Cardiac muscle cell (in vitro differentiated cells and primary cell): ENCODE data around the gene GALP. TPM values are rescaled to one million over a fixed set of nuclear protein-coding genes. Genes with fewer than 3 reads are reported as not detected.

Experiments
- DNase-seq, 2 donors: peaks; one replicate each; pipeline versions ENCODE4 v3.0.0 to v3.0.0-alpha.2; 2010 to 2017; ENCODE audit warnings: low read depth in 1 of 2, low spot score in 1 of 2
- H3K27ac ChIP-seq: fragments of 200-600 bp; sonication (generic); 2 replicates; pipeline ENCODE4 v1.5.1; 2016
- H3K27me3 ChIP-seq: fragments of 200-600 bp; sonication (generic); 2 replicates; pipeline ENCODE4 v1.6.0; 2016; ENCODE audit warnings: control low read depth
- H3K36me3 ChIP-seq: fragments of 200-600 bp; sonication (generic); 2 replicates; pipeline ENCODE4 v1.5.1; 2016; ENCODE audit warnings: control low read depth
- H3K4me1 ChIP-seq: fragments of 200-600 bp; sonication (generic); 2 replicates; pipeline ENCODE4 v1.8.1; 2017; ENCODE audit warnings: low read depth, mild to moderate bottlenecking, mixed run types
- H3K4me3 ChIP-seq: fragments of 200-600 bp; sonication (generic); 2 replicates; pipeline ENCODE4 v1.5.1; 2016; ENCODE audit warnings: mild to moderate bottlenecking
- H3K9me3 ChIP-seq: fragments of 200-600 bp; sonication (generic); 2 replicates; pipeline ENCODE4 v1.5.1; 2017; ENCODE audit warnings: low read depth, mild to moderate bottlenecking, control low read depth
- CTCF ChIP-seq: IDR thresholded peaks from 2 replicates; pipeline ENCODE4 v1.5.1; 2012; ENCODE audit warnings: low read depth, mild to moderate bottlenecking, low read length
- polyA plus RNA-seq: library from polyadenylated mRNA; unstranded; fragments of >200 nt; fragmentation: Nextera tagmentation; extraction: Ambion mirVana; gene quantifications from 2 replicates; pipeline ENCODE4 v1.2.1, GENCODE V29; 2016
- total RNA-seq: library from RNA; depleted of rRNA; stranded (reverse); fragments of >200 nt; gene quantifications from 2 replicates; pipeline ENCODE4 v1.2.3, GENCODE V29; 2016

Gene GALP
- total and polyA plus RNA-seq, 2 experiments from 2014 or later: 0.21 TPM; not detected in 1

GRCh38 chr19:56156768-56157167 lies 19.0 kb upstream of the GALP start:
- Histone ChIP-seq H3K27me3 (no peaks in the 10 kb centered on the region), H3K27ac (no peak overlapping the region), H3K9me3 (no peaks in the 10 kb centered on the region), H3K36me3 (no peaks in the 10 kb centered on the region), H3K4me1 (no peaks in the 10 kb centered on the region), H3K4me3 (no peak overlapping the region)
- DNase-seq: no peak
- TF ChIP-seq CTCF: no peak

- no peaks in the 10 kb centered on the region for H3K4me1 ChIP-seq
- H3K9me3 ChIP-seq: no peaks in the 10 kb centered on the region
- H3K27ac ChIP-seq: no peak overlapping the region
- no peaks in the 10 kb centered on the region for H3K36me3 ChIP-seq
- H3K27me3 ChIP-seq: no peaks in the 10 kb centered on the region
- TF ChIP-seq CTCF: no peak
- DNase-seq: no peak
- no peak overlapping the region for H3K4me3 ChIP-seq
Measured at GRCh38 chr19:56158170-56158757, 17.5 kb upstream of the GALP start.

GRCh38 chr19:56159009-56159559 lies 16.7 kb upstream of the GALP start:
- no peak for TF ChIP-seq CTCF
- Histone ChIP-seq H3K36me3 (no peaks in the 10 kb centered on the region), H3K4me1 (no peaks in the 10 kb centered on the region), H3K27ac (no peak overlapping the region), H3K4me3 (no peak overlapping the region), H3K27me3 (no peaks in the 10 kb centered on the region), H3K9me3 (no peaks in the 10 kb centered on the region)
- DNase-seq: no peak

GRCh38 chr19:56159622-56160271 lies 16.1 kb upstream of the GALP start:
- TF ChIP-seq CTCF: no peak
- Histone ChIP-seq H3K9me3 (no peaks in the 10 kb centered on the region), H3K36me3 (no peaks in the 10 kb centered on the region), H3K27ac (no peak overlapping the region), H3K4me1 (no peaks in the 10 kb centered on the region), H3K27me3 (no peaks in the 10 kb centered on the region), H3K4me3 (no peak overlapping the region)
- DNase-seq: no peak

- Histone ChIP-seq H3K27ac (no peak overlapping the region), H3K4me3 (no peak overlapping the region), H3K4me1 (no peaks in the 10 kb centered on the region), H3K27me3 (no peaks in the 10 kb centered on the region), H3K9me3 (no peaks in the 10 kb centered on the region), H3K36me3 (no peaks in the 10 kb centered on the region)
- no peak for DNase-seq
- no peak for TF ChIP-seq CTCF
Measured at GRCh38 chr19:56161534-56161933, 14.3 kb upstream of the GALP start.
